OCI-LY3 (cell line): Measurements from ENCODE around the gene AKAP7.

Source experiments
- H2AFZ ChIP-seq: fragments of 200-600, 300-600 bp; shearing (Covaris generic); 2 replicates; pipeline ENCODE4 v1.6.0; 2014; ENCODE audit warnings: antibody characterized with exemption, low read depth, low read length
- H3K27ac ChIP-seq: fragments of 200-600, 300-600 bp; sonication (generic); 2 replicates; pipeline ENCODE4 v1.5.1; 2014; ENCODE audit warnings: mild to moderate bottlenecking, low read length, moderate library complexity, mixed read lengths
- H3K27me3 ChIP-seq: fragments of 200-600, 300-600 bp; sonication (generic); 2 replicates; pipeline ENCODE4 v1.6.1; 2014; ENCODE audit warnings: low read depth, low read length, mixed read lengths
- H3K36me3 ChIP-seq: fragments of 200-600, 300-600 bp; sonication (generic); replicated peaks from 2 replicates; pipeline ENCODE3; 2014; ENCODE audit warnings: low read depth, low read length, mixed read lengths
- H3K4me1 ChIP-seq: fragments of 300-600, 200-600 bp; sonication (generic); 2 replicates; pipeline ENCODE4 v1.6.1; 2014; ENCODE audit warnings: low read length, mixed read lengths
- H3K4me2 ChIP-seq: fragments of 200-600, 300-600 bp; sonication (generic); 2 replicates; pipeline ENCODE4 v1.6.1; 2014; ENCODE audit warnings: low read length, mixed read lengths
- H3K4me3 ChIP-seq: fragments of 300-600, 200-600 bp; sonication (generic); 2 replicates; pipeline ENCODE4 v1.5.1; 2014; ENCODE audit warnings: antibody characterized with exemption, mild to moderate bottlenecking, low read length, moderate library complexity
- H3K79me2 ChIP-seq: fragments of 300-600, 200-600 bp; shearing (Covaris generic); 2 replicates; pipeline ENCODE4 v1.6.1; 2014; ENCODE audit warnings: mild to moderate bottlenecking, low read length, mixed read lengths
- H3K9ac ChIP-seq: fragments of 300-600, 200-600 bp; shearing (Covaris generic); 2 replicates; pipeline ENCODE4 v1.6.0; 2014; ENCODE audit warnings: mild to moderate bottlenecking, low read length, moderate library complexity
- H3K9me3 ChIP-seq: fragments of 200-600, 300-600 bp; shearing (Covaris generic); 2 replicates; pipeline ENCODE4 v1.6.1; 2014; ENCODE audit warnings: low read length, mixed read lengths; ENCODE audit not compliant: insufficient read depth
- H4K20me1 ChIP-seq: fragments of 200-600, 300-600 bp; sonication (generic); 2 replicates; pipeline ENCODE4 v1.6.1; 2016; ENCODE audit warnings: low read length, mixed read lengths; ENCODE audit not compliant: insufficient read depth
- CTCF ChIP-seq: fragments of 200-600, 300-600 bp; sonication (generic); IDR thresholded peaks from 2 replicates; pipeline ENCODE4 v1.5.1; 2014; ENCODE audit warnings: antibody characterized with exemption, low read length, low read depth
- EZH2phosphoT487 ChIP-seq: fragments of 200-600 bp; shearing (Covaris generic); IDR thresholded peaks from 2 replicates; pipeline ENCODE4 v1.6.1; 2018; ENCODE audit warnings: antibody characterized with exemption, mixed run types, low read depth

Gene AKAP7

GRCh38 chr6:131175564-131175963 is 40.3 kb downstream of the AKAP7 start:
- H3K27ac ChIP-seq = no peak overlapping the region
- no peaks in the 10 kb centered on the region for H3K9me3 ChIP-seq
- H4K20me1 ChIP-seq = no peaks in the 10 kb centered on the region
- no peak overlapping the region for H2AFZ ChIP-seq
- no peaks in the 10 kb centered on the region for H3K27me3 ChIP-seq
- H3K79me2 ChIP-seq = no peaks in the 10 kb centered on the region
- H3K9ac ChIP-seq = no peak overlapping the region
- H3K36me3 ChIP-seq = no peaks in the 10 kb centered on the region
- H3K4me1 ChIP-seq = no peaks in the 10 kb centered on the region
- TF ChIP-seq CTCF = no peak
- no peak for TF ChIP-seq EZH2phosphoT487
- H3K4me2 ChIP-seq = no peak overlapping the region
- H3K4me3 ChIP-seq = no peak overlapping the region

GRCh38 chr6:131177996-131178395 is 42.7 kb downstream of the AKAP7 start:
- Histone ChIP-seq H3K36me3 (no peaks in the 10 kb centered on the region), H3K9ac (no peak overlapping the region), H3K4me2 (no peak overlapping the region), H3K27ac (no peak overlapping the region), H3K79me2 (no peaks in the 10 kb centered on the region), H4K20me1 (no peaks in the 10 kb centered on the region), H3K4me3 (no peak overlapping the region), H3K9me3 (no peaks in the 10 kb centered on the region), H2AFZ (no peak overlapping the region), H3K27me3 (no peaks in the 10 kb centered on the region), H3K4me1 (no peaks in the 10 kb centered on the region)
- no peak for TF ChIP-seq CTCF
- TF ChIP-seq EZH2phosphoT487 = no peak

GRCh38 chr6:131182991-131183425 is 47.7 kb downstream of the AKAP7 start:
- Histone ChIP-seq H3K9me3 (no peaks in the 10 kb centered on the region), H3K4me2 (peak overlapping the region; percentile 40; the same call in 1 of the 2 replicates), H3K4me1 (no peaks in the 10 kb centered on the region), H3K27ac (no peak overlapping the region), H3K9ac (no peak overlapping the region), H3K4me3 (no peak overlapping the region), H3K36me3 (no peaks in the 10 kb centered on the region), H3K79me2 (no peaks in the 10 kb centered on the region), H3K27me3 (no peaks in the 10 kb centered on the region), H2AFZ (no peak overlapping the region), H4K20me1 (no peaks in the 10 kb centered on the region)
- TF ChIP-seq EZH2phosphoT487 (no peak), CTCF (peak; percentile 41)

GRCh38 chr6:131183427-131184095 is 48.3 kb downstream of the AKAP7 start:
- no peak overlapping the region for H3K4me2 ChIP-seq

More at GRCh38 chr6:131183427-131184095, 48.3 kb downstream of the AKAP7 start:
- TF ChIP-seq EZH2phosphoT487 (no peak), CTCF (no peak)
- Histone ChIP-seq H3K4me3 (no peak overlapping the region), H3K4me1 (no peaks in the 10 kb centered on the region), H2AFZ (no peak overlapping the region), H3K27me3 (no peaks in the 10 kb centered on the region), H3K36me3 (no peaks in the 10 kb centered on the region), H4K20me1 (no peaks in the 10 kb centered on the region), H3K27ac (no peak overlapping the region), H3K9me3 (no peaks in the 10 kb centered on the region), H3K79me2 (no peaks in the 10 kb centered on the region), H3K9ac (no peak overlapping the region)
